Jurkat, Clone E6-1 (cell line): Measurements from ENCODE around the gene NAV2. TPM values are rescaled to one million over a fixed set of nuclear protein-coding genes. Genes with fewer than 3 reads are reported as not detected.

Source experiments
- DNase-seq: peaks from one replicate; pipeline ENCODE4 v3.0.0-alpha.2; 2011; ENCODE audit warnings: low read depth, low spot score
- H3K4me3 ChIP-seq: 2 replicates; pipeline ENCODE4 v1.5.1; 2011; ENCODE audit warnings: mild to moderate bottlenecking, low read length, control low read depth, moderate library complexity
- polyA plus RNA-seq: library from polyadenylated mRNA; unstranded; fragments of >200 nt; gene quantifications from one replicate; pipeline ENCODE4 v1.2.1, GENCODE V29; 2012; ENCODE audit warnings: missing spikeins; ENCODE audit not compliant: insufficient read length, insufficient read depth

Gene NAV2
- polyA plus RNA-seq, result 1.00 TPM

GRCh38 chr11:19712281-19713195, at the start of gene NAV2:
Gene NAV2 (plus strand): TSS chr11:19712837. CDS start chr11:19713696, 859 bp downstream.
- peak within 1 kb of the TSS; percentile 56 for H3K4me3 ChIP-seq

GRCh38 chr11:19663206-19663605, 49.4 kb upstream of the NAV2 start:
- no peak for DNase-seq

More at GRCh38 chr11:19712281-19713195, at the start of gene NAV2:
- DNase-seq, result peak; percentile 53

GRCh38 chr11:19664886-19665548, 47.6 kb upstream of the NAV2 start:
- no peak overlapping the region for H3K4me3 ChIP-seq
- DNase-seq, result peak; percentile 46

More at GRCh38 chr11:19663206-19663605, 49.4 kb upstream of the NAV2 start:
- H3K4me3 ChIP-seq, result no peak overlapping the region

- no peak for DNase-seq
- no peak overlapping the region for H3K4me3 ChIP-seq
These were observed 45.7 kb upstream of the NAV2 start for GRCh38 chr11:19666951-19667350.

GRCh38 chr11:19669511-19669910, 43.1 kb upstream of the NAV2 start:
- no peak overlapping the region for H3K4me3 ChIP-seq
- no peak for DNase-seq

- no peak for DNase-seq
- no peak overlapping the region for H3K4me3 ChIP-seq
These were observed 42.4 kb upstream of the NAV2 start for GRCh38 chr11:19670030-19670791.

- no peak for DNase-seq
- H3K4me3 ChIP-seq, result no peak overlapping the region
These were observed 39.9 kb upstream of the NAV2 start for GRCh38 chr11:19672586-19673206.

GRCh38 chr11:19673924-19674729, 38.5 kb upstream of the NAV2 start:
- H3K4me3 ChIP-seq, result no peak overlapping the region
- no peak for DNase-seq

- no peak overlapping the region for H3K4me3 ChIP-seq
- peak; percentile 85 for DNase-seq
These were observed 37.8 kb upstream of the NAV2 start for GRCh38 chr11:19674836-19675235.

GRCh38 chr11:19675397-19675796, 37.2 kb upstream of the NAV2 start:
- no peak for DNase-seq

GRCh38 chr11:19676475-19677380, 35.9 kb upstream of the NAV2 start:
- peak; percentile 49 for DNase-seq
- H3K4me3 ChIP-seq, result no peak overlapping the region

More at GRCh38 chr11:19675397-19675796, 37.2 kb upstream of the NAV2 start:
- H3K4me3 ChIP-seq, result no peak overlapping the region

GRCh38 chr11:19677381-19678080, 35.1 kb upstream of the NAV2 start:
- H3K4me3 ChIP-seq, result no peak overlapping the region

GRCh38 chr11:19679952-19680828, 32.4 kb upstream of the NAV2 start:
- no peak overlapping the region for H3K4me3 ChIP-seq
- no peak for DNase-seq

More at GRCh38 chr11:19677381-19678080, 35.1 kb upstream of the NAV2 start:
- DNase-seq, result no peak

GRCh38 chr11:19680829-19681368, 31.7 kb upstream of the NAV2 start:
- H3K4me3 ChIP-seq, result no peak overlapping the region
- no peak for DNase-seq

GRCh38 chr11:19683141-19683805, 29.4 kb upstream of the NAV2 start:
- H3K4me3 ChIP-seq, result no peak overlapping the region
- DNase-seq, result no peak
